B cell (primary cell): ENCODE results near the gene CAMK2D. TPM values are rescaled to one million over a fixed set of nuclear protein-coding genes. Genes with fewer than 3 reads are reported as not detected.
A peak's percentile ranks its signal among the peaks of the same experiment; 100 is the strongest.
"Not testable (repeated sequence)": the region's sequence is repeated elsewhere in the genome, so short reads cannot be mapped to it uniquely, and the experiment has no call there.

ENCODE experiments used
- ATAC-seq: fragments of 200-7000 bp; cut with Tn5 transposase; one replicate; pipeline ENCODE4 v1.10.0; 2021; ENCODE audit warnings: low read depth, mild to moderate bottlenecking, moderate number of reproducible peaks, moderate library complexity
- CTCF ChIA-PET: fragments of 350-600 bp; sonication (Branson Sonifier 250); formaldehyde crosslinking; loops from one replicate; lab custom pipeline; 2021; ENCODE audit warnings: antibody characterized with exemption, inconsistent platforms; lab: Charles Lee
- POLR2A ChIA-PET: fragments of 350-600 bp; sonication (Branson Sonifier 250); formaldehyde crosslinking; loops from one replicate; lab custom pipeline; 2021; ENCODE audit warnings: antibody characterized with exemption; lab: Charles Lee
- DNase-seq: peaks from one replicate; pipeline ENCODE4 v3.0.0; 2013
- H2AFZ ChIP-seq: 2 replicates; pipeline ENCODE4 v1.6.1; 2012; ENCODE audit warnings: mild to moderate bottlenecking, low read depth, low read length; ENCODE audit not compliant: insufficient read depth, poor library complexity, severe bottlenecking
- H3K27ac ChIP-seq, 2 donors: 1 replicate in 1 of 2; 2 replicates in 1 of 2; pipeline ENCODE4 v1.5.1; 2012 to 2013; ENCODE audit warnings: low read length in 2 of 2, mild to moderate bottlenecking in 2 of 2, moderate library complexity in 1 of 2
- H3K27me3 ChIP-seq, 4 experiments: fragments of 200-600 bp in 1 of 4; sonication (generic) in 1 of 4; replicated peaks in 1 of 4; 1 replicate in 2 of 4; 2 replicates in 2 of 4; pipeline versions ENCODE4 v1.6.1 to v1.7.0; 2013 to 2016; ENCODE audit warnings: low read length in 3 of 4, mild to moderate bottlenecking in 2 of 4, mixed read lengths in 1 of 4, moderate library complexity in 1 of 4; ENCODE audit not compliant: insufficient read depth in 4 of 4, control insufficient read depth in 3 of 4; ENCODE audit errors: control extremely low read depth in 1 of 4
- H3K36me3 ChIP-seq, 2 experiments: replicated peaks in 1 of 2; 1 replicate in 1 of 2; 2 replicates in 1 of 2; pipeline versions ENCODE4 v1.6.1 to v1.7.1; 2013; ENCODE audit warnings: low read length in 1 of 2; ENCODE audit not compliant: insufficient read depth in 2 of 2, control insufficient read depth in 1 of 2; ENCODE audit errors: control extremely low read depth in 1 of 2, extremely low read depth in 1 of 2
- H3K4me1 ChIP-seq, 2 donors: fragments of 200-600 bp in 1 of 2; sonication (generic) in 1 of 2; 1 replicate in 1 of 2; 2 replicates in 1 of 2; pipeline versions ENCODE4 v1.5.1 to v1.6.1; 2013 to 2017; ENCODE audit warnings: low read length in 2 of 2; ENCODE audit not compliant: control insufficient read depth in 2 of 2, insufficient read depth in 2 of 2
- H3K4me2 ChIP-seq: replicated peaks from 2 replicates; pipeline ENCODE3; 2012; ENCODE audit warnings: mild to moderate bottlenecking, low read depth, low read length; ENCODE audit not compliant: poor library complexity, severe bottlenecking
- H3K4me3 ChIP-seq, 5 experiments: fragments of 200-600 bp in 1 of 5; sonication (generic) in 1 of 5; 1 replicate in 3 of 5; 2 replicates in 2 of 5; pipeline versions ENCODE4 v1.5.1 to v1.7.0; 2011 to 2016; ENCODE audit warnings: low read length in 4 of 5, mild to moderate bottlenecking in 4 of 5, low read depth in 2 of 5, control low read depth in 1 of 5, moderate library complexity in 1 of 5; ENCODE audit not compliant: insufficient read depth in 1 of 5; ENCODE audit errors: control extremely low read depth in 1 of 5, extremely low read depth in 1 of 5
- H3K79me2 ChIP-seq: fragments of 200-600 bp; sonication (generic); one replicate; pipeline ENCODE4 v1.6.0; 2016; ENCODE audit warnings: low read length; ENCODE audit not compliant: control insufficient read depth, insufficient read depth
- H3K9ac ChIP-seq: fragments of 200-600 bp; sonication (generic); 2 replicates; pipeline ENCODE4 v1.6.1; 2017; ENCODE audit warnings: mild to moderate bottlenecking, low read length, moderate library complexity
- H3K9me3 ChIP-seq, 3 donors: one replicate each; pipeline versions ENCODE4 v1.6.1 to v1.7.1; 2013; ENCODE audit warnings: low read length in 2 of 3; ENCODE audit not compliant: control insufficient read depth in 2 of 3, insufficient read depth in 1 of 3; ENCODE audit errors: control extremely low read depth in 1 of 3
- H4K20me1 ChIP-seq: 2 replicates; pipeline ENCODE4 v1.6.0; 2012; ENCODE audit warnings: mild to moderate bottlenecking, low read length; ENCODE audit not compliant: insufficient read depth, control insufficient read depth, poor library complexity, severe bottlenecking
- H3K27ac Mint-ChIP-seq: one replicate; pipeline ENCODE4 v1.8.0; 2021; ENCODE audit warnings: mixed read lengths
- H3K27me3 Mint-ChIP-seq: one replicate; pipeline ENCODE4 v1.8.0; 2021; ENCODE audit warnings: mixed read lengths
- H3K4me1 Mint-ChIP-seq: one replicate; pipeline ENCODE4 v1.8.0; 2021; ENCODE audit warnings: mixed read lengths
- H3K4me3 Mint-ChIP-seq: one replicate; pipeline ENCODE4 v1.8.0; 2021; ENCODE audit warnings: mixed read lengths
- H3K9me3 Mint-ChIP-seq: one replicate; pipeline ENCODE4 v1.8.0; 2022; ENCODE audit warnings: mixed read lengths; ENCODE audit not compliant: insufficient read depth
- EZH2 ChIP-seq: IDR thresholded peaks from 2 replicates; pipeline ENCODE4 v1.6.1; 2012; ENCODE audit warnings: borderline replicate concordance, low read depth, mild to moderate bottlenecking, moderate library complexity, low read length; ENCODE audit not compliant: insufficient read depth, poor library complexity, severe bottlenecking
- whole genome bisulfite sequencing: methylation state at CpG from one replicate; pipeline ENCODE4 v1.1.5; 2013; ENCODE audit warnings: missing lambda C conversion rate; ENCODE audit not compliant: insufficient coverage; 5-methylcytosine and 5-hydroxymethylcytosine counted together
- intact Hi-C: fragments of 100-400 bp; cut with micrococcal nuclease; formaldehyde crosslinking; loops from one replicate; pipeline ENCODE4 v1.10.0; 2022
- polyA plus RNA-seq: library from polyadenylated mRNA; depleted of rRNA; stranded (reverse); fragments of >200 nt; gene quantifications from 2 replicates; pipeline ENCODE4 v1.2.3, GENCODE V29; 2012
- total RNA-seq, 2 donors: library from RNA; stranded (reverse); fragments of 120-200 nt in 1 of 2; gene quantifications; 1 replicate in 1 of 2; 2 replicates in 1 of 2; pipeline versions ENCODE4 v1.2.3 to v1.2.4, GENCODE V29; 2013 to 2022
- TF ChIP-seq, protein P1 (sequence below): fragments of 200-600 bp; IDR thresholded peaks from one replicate; pipeline ENCODE4 v1.8.0; 2022; ENCODE audit warnings: antibody characterized with exemption, mild to moderate bottlenecking

The CAMK2D gene
- total and polyA plus RNA-seq, 2 donors (not counting 1 experiment from before 2014, with no cell fraction given): 26.3 to 57.0 TPM

DNA sequence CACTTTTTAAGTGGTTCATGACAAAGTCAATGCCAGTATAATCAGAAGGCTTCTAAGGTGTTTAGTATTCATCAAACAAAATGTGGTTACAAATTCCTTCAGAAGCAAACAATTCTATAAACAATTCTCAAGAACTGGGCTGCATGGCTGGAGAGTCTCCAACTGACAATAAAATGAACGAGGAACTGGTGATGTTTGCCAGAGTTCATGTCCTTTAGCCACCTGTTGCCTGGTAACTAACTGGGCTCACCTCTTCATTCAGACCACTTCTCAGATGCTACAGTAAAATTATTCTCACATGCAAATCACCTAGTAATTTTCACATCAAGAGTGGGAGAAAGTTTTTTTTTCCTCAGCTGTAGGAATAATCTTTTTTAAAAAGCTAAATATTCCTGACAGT lies 53.3 kb downstream of the CAMK2D start:
- TF ChIP-seq EZH2: no peak
- TF ChIP-seq, protein P1, sequence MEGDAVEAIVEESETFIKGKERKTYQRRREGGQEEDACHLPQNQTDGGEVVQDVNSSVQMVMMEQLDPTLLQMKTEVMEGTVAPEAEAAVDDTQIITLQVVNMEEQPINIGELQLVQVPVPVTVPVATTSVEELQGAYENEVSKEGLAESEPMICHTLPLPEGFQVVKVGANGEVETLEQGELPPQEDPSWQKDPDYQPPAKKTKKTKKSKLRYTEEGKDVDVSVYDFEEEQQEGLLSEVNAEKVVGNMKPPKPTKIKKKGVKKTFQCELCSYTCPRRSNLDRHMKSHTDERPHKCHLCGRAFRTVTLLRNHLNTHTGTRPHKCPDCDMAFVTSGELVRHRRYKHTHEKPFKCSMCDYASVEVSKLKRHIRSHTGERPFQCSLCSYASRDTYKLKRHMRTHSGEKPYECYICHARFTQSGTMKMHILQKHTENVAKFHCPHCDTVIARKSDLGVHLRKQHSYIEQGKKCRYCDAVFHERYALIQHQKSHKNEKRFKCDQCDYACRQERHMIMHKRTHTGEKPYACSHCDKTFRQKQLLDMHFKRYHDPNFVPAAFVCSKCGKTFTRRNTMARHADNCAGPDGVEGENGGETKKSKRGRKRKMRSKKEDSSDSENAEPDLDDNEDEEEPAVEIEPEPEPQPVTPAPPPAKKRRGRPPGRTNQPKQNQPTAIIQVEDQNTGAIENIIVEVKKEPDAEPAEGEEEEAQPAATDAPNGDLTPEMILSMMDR: no peak
- Histone ChIP-seq H3K27ac (peak overlapping the region in 1 of 2 donors; percentile 49), H3K4me3 (no peak overlapping the region), H3K27me3 (no peaks in the 10 kb centered on the region), H3K4me1 (peaks cover 0 to 10% of the 10 kb centered on the region in 2 donors), H3K79me2 (peaks cover 82% of the 10 kb centered on the region), H3K4me2 (no peak overlapping the region), H3K36me3 (peaks cover 0 to 8% of the 10 kb centered on the region in 2 experiments), H2AFZ (no peak overlapping the region), H4K20me1 (peaks cover 11% of the 10 kb centered on the region), H3K9me3 (no peaks in the 10 kb centered on the region), H3K9ac (no peak overlapping the region)
- H3K27ac Mint-ChIP-seq: peak overlapping the region; percentile 75
- peaks cover 51% of the 10 kb centered on the region for H3K4me1 Mint-ChIP-seq
- no peaks in the 10 kb centered on the region for H3K9me3 Mint-ChIP-seq
- WGBS: 38% methylated on average over 1 of the region's 1 CpG
- DNase-seq (no peak), ATAC-seq (no peak)
- intact Hi-C loops: no loop called here
- no peak overlapping the region for H3K4me3 Mint-ChIP-seq
- CTCF ChIA-PET: interaction anchor here (1.0 kb wide), 1 partner anchor 9 kb away, joined by 3 read pairs; no protein-coding TSS in a partner anchor
- no peaks in the 10 kb centered on the region for H3K27me3 Mint-ChIP-seq
- POLR2A ChIA-PET: interaction anchor here (0.5 kb wide), 1 partner anchor 18 kb away, joined by 5 read pairs; no protein-coding TSS in a partner anchor

DNA sequence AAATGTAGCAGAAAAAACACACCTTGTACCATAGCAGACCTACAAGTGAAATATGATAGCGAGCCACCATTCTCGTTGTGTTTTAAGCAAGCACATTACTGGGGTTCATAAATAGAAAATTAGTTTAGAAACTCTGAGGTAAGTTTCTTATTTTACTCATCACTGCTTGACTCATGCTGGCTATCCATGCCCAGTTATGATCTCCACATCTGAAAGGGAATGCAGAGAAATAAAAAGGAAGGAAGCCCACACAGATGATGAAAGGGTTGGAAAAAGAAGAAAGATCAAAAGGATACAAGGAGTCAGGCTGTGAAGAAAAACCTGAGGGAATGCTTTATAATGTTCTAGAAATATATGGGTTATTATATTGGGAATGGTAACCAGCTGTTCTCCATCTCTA lies 54.5 kb downstream of the CAMK2D start:
- no CpG with 5 or more reads among the region's 2 CpGs for WGBS
- peaks cover 53% of the 10 kb centered on the region for H3K4me1 Mint-ChIP-seq

DNA sequence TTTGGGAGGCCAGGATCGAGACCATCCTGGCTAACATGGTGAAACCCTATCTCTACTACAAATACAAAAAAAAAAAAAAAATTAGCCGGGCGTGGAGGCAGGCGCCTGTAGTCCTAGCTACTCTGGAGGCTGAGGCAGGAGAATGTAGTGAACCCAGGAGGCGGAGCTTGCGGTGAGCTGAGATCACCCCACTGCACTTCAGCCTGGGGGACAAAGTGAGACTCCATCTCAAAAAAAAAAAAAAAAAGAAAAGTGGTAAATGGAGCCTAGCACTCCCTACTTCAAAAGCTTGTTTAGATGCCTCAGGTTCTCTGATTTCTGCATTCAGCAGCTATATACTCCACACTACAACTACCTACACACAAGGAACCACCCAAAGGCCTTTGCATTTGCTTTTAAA lies 56.4 kb downstream of the CAMK2D start:
- Histone ChIP-seq H3K79me2 (peaks cover 91% of the 10 kb centered on the region), H3K4me1 (peaks cover 8 to 21% of the 10 kb centered on the region in 2 donors), H4K20me1 (peaks cover 11% of the 10 kb centered on the region)
- H3K9me3 ChIP-seq, POLR2A ChIA-PET, H3K4me2 ChIP-seq, H2AFZ ChIP-seq, H3K27me3 Mint-ChIP-seq, ATAC-seq, intact Hi-C loops, H3K27ac ChIP-seq, H3K9ac ChIP-seq, H3K27ac Mint-ChIP-seq, H3K9me3 Mint-ChIP-seq, H3K4me3 Mint-ChIP-seq, H3K4me3 ChIP-seq, DNase-seq, H3K27me3 ChIP-seq, H3K36me3 ChIP-seq: not testable (repeated sequence)
- peaks cover 61% of the 10 kb centered on the region for H3K4me1 Mint-ChIP-seq
- WGBS: 100% methylated on average over 3 of the region's 6 CpGs
- CTCF ChIA-PET: interaction anchor here (0.8 kb wide), 1 partner anchor 61 kb away, joined by 3 read pairs; no protein-coding TSS in a partner anchor

More for the DNA sequence above, 54.5 kb downstream of the CAMK2D start:
- Histone ChIP-seq H4K20me1 (peaks cover 11% of the 10 kb centered on the region), H3K4me3 (no peak overlapping the region), H3K9me3 (no peaks in the 10 kb centered on the region), H3K27ac (no peak overlapping the region), H3K79me2 (peaks cover 82% of the 10 kb centered on the region), H3K27me3 (no peaks in the 10 kb centered on the region), H3K4me1 (peaks cover 0 to 10% of the 10 kb centered on the region in 2 donors), H3K4me2 (no peak overlapping the region), H3K9ac (no peak overlapping the region), H3K36me3 (peaks cover 0 to 9% of the 10 kb centered on the region in 2 experiments), H2AFZ (no peak overlapping the region)
- no peak overlapping the region for H3K27ac Mint-ChIP-seq
- ATAC-seq (no peak), DNase-seq (no peak)
- H3K27me3 Mint-ChIP-seq: no peaks in the 10 kb centered on the region
- H3K9me3 Mint-ChIP-seq: no peaks in the 10 kb centered on the region
- TF ChIP-seq, protein P1: no peak
- TF ChIP-seq EZH2: no peak
- intact Hi-C loops: no loop called here
- CTCF ChIA-PET: no interaction called here
- POLR2A ChIA-PET: no interaction called here
- no peak overlapping the region for H3K4me3 Mint-ChIP-seq
